Esophagus muscularis mucosa (tissue), 4 donors: ENCODE results near the gene CASD1. TPM values are rescaled to one million over a fixed set of nuclear protein-coding genes. Genes with fewer than 3 reads are reported as not detected.

Experiments used
- DNase-seq: peaks from one replicate; pipeline ENCODE4 v3.0.0-alpha.2; 2017; ENCODE audit errors: extremely low spot score
- H3K27ac ChIP-seq, 4 donors: fragments of 200-600 bp; sonication (generic); replicated peaks in 1 of 4; 1 replicate in 3 of 4; 2 replicates in 1 of 4; pipeline ENCODE4 v1.5.1; 2016 to 2019; ENCODE audit warnings: mild to moderate bottlenecking in 1 of 4
- H3K27me3 ChIP-seq, 4 donors: fragments of 200-600 bp; sonication (generic); one replicate each; pipeline versions ENCODE4 v1.5.1 to v1.6.0; 2016 to 2019
- H3K36me3 ChIP-seq, 4 donors: fragments of 200-600 bp; sonication (generic); one replicate each; pipeline ENCODE4 v1.5.1; 2016 to 2019
- H3K4me1 ChIP-seq, 4 donors: fragments of 200-600 bp; sonication (generic); one replicate each; pipeline ENCODE4 v1.5.1; 2016 to 2019
- H3K4me3 ChIP-seq, 4 donors: fragments of 200-600 bp; sonication (generic); 1 replicate in 2 of 4; 2 replicates in 2 of 4; pipeline ENCODE4 v1.5.1; 2016 to 2019; ENCODE audit warnings: mild to moderate bottlenecking in 4 of 4, moderate library complexity in 1 of 4
- H3K9me3 ChIP-seq, 4 donors: fragments of 200-600 bp; sonication (generic); 1 replicate in 3 of 4; 2 replicates in 1 of 4; pipeline ENCODE4 v1.5.1; 2016 to 2019
- EP300 ChIP-seq: sonication (generic); formaldehyde crosslinking; IDR thresholded peaks from one replicate; pipeline ENCODE4 v1.6.1; 2017; ENCODE audit warnings: antibody characterized with exemption
- POLR2A ChIP-seq: fragments of 450-650 bp; IDR thresholded peaks from one replicate; pipeline ENCODE4 v1.6.1; 2017; ENCODE audit warnings: antibody characterized with exemption, moderate library complexity, mild to moderate bottlenecking, low read depth
- POLR2AphosphoS5 ChIP-seq, 2 donors: sonication (generic); formaldehyde crosslinking; IDR thresholded peaks; one replicate each; pipeline ENCODE4 v1.6.1; 2017; ENCODE audit warnings: antibody characterized with exemption in 2 of 2
- WGBS: methylation state at CpG from one replicate; pipeline ENCODE4 v1.1.5; 2018; 5-methylcytosine and 5-hydroxymethylcytosine counted together
- intact Hi-C: fragments of 100-400 bp; cut with DNase I; formaldehyde crosslinking; loops from one replicate; pipeline ENCODE4 v1.15.1; 2023
- total RNA-seq, 4 donors: library from RNA; depleted of rRNA; stranded (reverse); fragments of >200 nt; gene quantifications; one replicate each; pipeline versions ENCODE4 v1.1.0 to v1.2.1, GENCODE V29; 2016
- TF ChIP-seq, protein P1 (sequence below), 3 experiments: fragments of 200-600 bp in 2 of 3; fragments of 450-650 bp in 1 of 3; sonication (generic) in 2 of 3; IDR thresholded peaks; one replicate each; pipeline ENCODE4 v1.5.1; 2017 to 2019; ENCODE audit warnings: antibody characterized with exemption in 3 of 3, mild to moderate bottlenecking in 2 of 3, moderate library complexity in 1 of 3

Gene CASD1
- total RNA-seq, 4 donors from 2014 or later = 17.6 to 27.0 (median 18.8) TPM

GRCh38 chr7:94590526-94591162, 81.0 kb downstream of the CASD1 start:
- no peak for TF ChIP-seq POLR2AphosphoS5 (IDR thresholded peaks at IDR 0.05)
- TF ChIP-seq, protein P1, sequence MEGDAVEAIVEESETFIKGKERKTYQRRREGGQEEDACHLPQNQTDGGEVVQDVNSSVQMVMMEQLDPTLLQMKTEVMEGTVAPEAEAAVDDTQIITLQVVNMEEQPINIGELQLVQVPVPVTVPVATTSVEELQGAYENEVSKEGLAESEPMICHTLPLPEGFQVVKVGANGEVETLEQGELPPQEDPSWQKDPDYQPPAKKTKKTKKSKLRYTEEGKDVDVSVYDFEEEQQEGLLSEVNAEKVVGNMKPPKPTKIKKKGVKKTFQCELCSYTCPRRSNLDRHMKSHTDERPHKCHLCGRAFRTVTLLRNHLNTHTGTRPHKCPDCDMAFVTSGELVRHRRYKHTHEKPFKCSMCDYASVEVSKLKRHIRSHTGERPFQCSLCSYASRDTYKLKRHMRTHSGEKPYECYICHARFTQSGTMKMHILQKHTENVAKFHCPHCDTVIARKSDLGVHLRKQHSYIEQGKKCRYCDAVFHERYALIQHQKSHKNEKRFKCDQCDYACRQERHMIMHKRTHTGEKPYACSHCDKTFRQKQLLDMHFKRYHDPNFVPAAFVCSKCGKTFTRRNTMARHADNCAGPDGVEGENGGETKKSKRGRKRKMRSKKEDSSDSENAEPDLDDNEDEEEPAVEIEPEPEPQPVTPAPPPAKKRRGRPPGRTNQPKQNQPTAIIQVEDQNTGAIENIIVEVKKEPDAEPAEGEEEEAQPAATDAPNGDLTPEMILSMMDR (IDR thresholded peaks at IDR 0.05) = no peak
- TF ChIP-seq POLR2A = no peak
- no peak for TF ChIP-seq EP300
- no peak for DNase-seq
- no peak overlapping the region for H3K27ac ChIP-seq
- 76% methylated on average over 4 of the region's 4 CpGs for WGBS
- H3K4me1 ChIP-seq = no peaks in the 10 kb centered on the region
- H3K36me3 ChIP-seq = peaks cover 4 to 17% (median 5%) of the 10 kb centered on the region in 4 donors
- H3K9me3 ChIP-seq = no peaks in the 10 kb centered on the region
- intact Hi-C loops = no loop called here
- H3K27me3 ChIP-seq = no peaks in the 10 kb centered on the region
- H3K4me3 ChIP-seq = no peak overlapping the region

DNA sequence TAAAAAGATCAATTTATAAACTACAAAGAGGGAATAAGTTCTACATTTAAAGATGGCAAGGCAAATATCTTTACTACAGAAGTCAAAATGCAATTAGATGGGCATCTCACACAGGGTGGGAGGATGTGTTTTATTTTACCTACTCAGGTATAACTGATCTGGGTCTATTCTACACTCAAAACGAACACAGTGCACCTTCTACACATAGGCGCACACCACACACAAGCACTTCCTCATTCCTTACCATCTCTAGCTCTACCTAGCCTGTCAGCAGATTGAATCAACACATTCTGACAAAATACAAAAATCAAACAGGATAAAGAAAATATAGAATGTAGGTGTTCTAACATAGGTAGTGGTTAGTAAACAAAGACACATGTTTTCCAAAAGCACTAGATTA, 81.6 kb downstream of the CASD1 start:
- intact Hi-C loops = no loop called here
- WGBS = 90% methylated on average over 2 of the region's 2 CpGs
- no peaks in the 10 kb centered on the region for H3K9me3 ChIP-seq
- no peak for DNase-seq
- peaks cover 4 to 17% (median 5%) of the 10 kb centered on the region in 4 donors for H3K36me3 ChIP-seq
- no peak overlapping the region for H3K4me3 ChIP-seq
- no peak overlapping the region for H3K27ac ChIP-seq
- TF ChIP-seq, protein P1 (IDR thresholded peaks at IDR 0.05) = no peak
- TF ChIP-seq EP300 = no peak
- TF ChIP-seq POLR2A = no peak
- no peak for TF ChIP-seq POLR2AphosphoS5 (IDR thresholded peaks at IDR 0.05)
- no peaks in the 10 kb centered on the region for H3K4me1 ChIP-seq
- H3K27me3 ChIP-seq = no peaks in the 10 kb centered on the region

GRCh38 chr7:94594882-94595281, 85.3 kb downstream of the CASD1 start:
- DNase-seq = no peak
- peaks cover 0 to 37% (median 6%) of the 10 kb centered on the region in 4 donors for H3K36me3 ChIP-seq
- no peaks in the 10 kb centered on the region for H3K27me3 ChIP-seq
- no peaks in the 10 kb centered on the region for H3K4me1 ChIP-seq
- no peaks in the 10 kb centered on the region for H3K9me3 ChIP-seq
- 95% methylated on average over 1 of the region's 1 CpG for WGBS
- no peak overlapping the region for H3K4me3 ChIP-seq
- intact Hi-C loops = no loop called here
- TF ChIP-seq POLR2A (no peak), EP300 (no peak), POLR2AphosphoS5 (IDR thresholded peaks at IDR 0.05) (no peak)
- TF ChIP-seq, protein P1 (IDR thresholded peaks at IDR 0.05) = no peak
- H3K27ac ChIP-seq = no peak overlapping the region

GRCh38 chr7:94595717-94596116, 86.1 kb downstream of the CASD1 start:
- no peak for DNase-seq
- WGBS = 78% methylated on average over 4 of the region's 4 CpGs
- H3K4me1 ChIP-seq = no peaks in the 10 kb centered on the region
- H3K9me3 ChIP-seq = no peaks in the 10 kb centered on the region
- H3K36me3 ChIP-seq = peaks cover 0 to 43% (median 6%) of the 10 kb centered on the region in 4 donors
- no peaks in the 10 kb centered on the region for H3K27me3 ChIP-seq
- intact Hi-C loops = no loop called here
- no peak overlapping the region for H3K27ac ChIP-seq
- no peak overlapping the region for H3K4me3 ChIP-seq
- no peak for TF ChIP-seq POLR2A
- TF ChIP-seq EP300 = no peak
- no peak for TF ChIP-seq POLR2AphosphoS5 (IDR thresholded peaks at IDR 0.05)
- TF ChIP-seq, protein P1 (IDR thresholded peaks at IDR 0.05) = no peak

GRCh38 chr7:94600267-94600666, 90.7 kb downstream of the CASD1 start:
- Histone ChIP-seq H3K4me1 (no peaks in the 10 kb centered on the region), H3K9me3 (no peaks in the 10 kb centered on the region), H3K36me3 (peaks cover 0 to 48% (median 4%) of the 10 kb centered on the region in 4 donors), H3K4me3 (no peak overlapping the region), H3K27ac (no peak overlapping the region), H3K27me3 (no peaks in the 10 kb centered on the region)
- intact Hi-C loops = no loop called here
- TF ChIP-seq POLR2A (no peak), EP300 (no peak), POLR2AphosphoS5 (IDR thresholded peaks at IDR 0.05) (no peak)
- TF ChIP-seq, protein P1 (IDR thresholded peaks at IDR 0.05) = no peak
- no peak for DNase-seq
- 96% methylated on average over 3 of the region's 3 CpGs for WGBS
